ENCODE measurements around the gene GYS2. TPM values are rescaled to one million over a fixed set of nuclear protein-coding genes. Genes with fewer than 3 reads are reported as not detected.

GYS2 gene
- total RNA-seq, 4 donors from 2014 or later, result 0.16 TPM; not detected in 3

GRCh38 chr12:21561158-21561557, 43.5 kb downstream of the GYS2 start:
- Histone ChIP-seq H3K27me3 (no peaks in the 10 kb centered on the region), H3K4me3 (no peak overlapping the region), H3K36me3 (no peaks in the 10 kb centered on the region), H3K9me3 (no peaks in the 10 kb centered on the region), H3K4me1 (no peaks in the 10 kb centered on the region), H3K27ac (no peak overlapping the region)
- no peak for DNase-seq
- intact Hi-C loops (cut with DNase I; ENCODE audit: low total_unique reads), result no loop called here
- TF ChIP-seq EP300 (IDR thresholded peaks at IDR 0.05; ENCODE audit: low read depth), result no peak
- WGBS, 2 donors (ENCODE audit: low coverage in 1 of 2), result 42 to 46% methylated on average over 2 of the region's 2 CpGs
- in situ Hi-C loops (cut with MboI; ENCODE audit: low pct_ligation_motif_present in 1 of 4, low pct_unique_long_range_greater_than_20kb in 1 of 4, low sequenced_read_pairs in 3 of 4), result no loop called here

- no peak for DNase-seq
- intact Hi-C loops (cut with DNase I; ENCODE audit: low total_unique reads) (no loop called here), in situ Hi-C loops (cut with MboI; ENCODE audit: low pct_ligation_motif_present in 1 of 4, low pct_unique_long_range_greater_than_20kb in 1 of 4, low sequenced_read_pairs in 3 of 4) (no loop called here)
- H3K9me3 ChIP-seq, result no peaks in the 10 kb centered on the region
- H3K36me3 ChIP-seq, result no peaks in the 10 kb centered on the region
- TF ChIP-seq CTCF (IDR thresholded peaks at IDR 0.05) (no peak), POLR2AphosphoS5 (IDR thresholded peaks at IDR 0.05) (no peak), POLR2A (IDR thresholded peaks at IDR 0.05) (no peak), EP300 (IDR thresholded peaks at IDR 0.05; ENCODE audit: low read depth) (no peak)
- H3K4me1 ChIP-seq, result no peaks in the 10 kb centered on the region
- no peak overlapping the region for H3K4me3 ChIP-seq
- H3K27me3 ChIP-seq, result no peaks in the 10 kb centered on the region
- no peak overlapping the region for H3K27ac ChIP-seq
- WGBS, 2 donors (ENCODE audit: low coverage in 1 of 2), result 72 to 78% methylated on average over 7 of the region's 7 CpGs
These were observed 44.6 kb downstream of the GYS2 start for GRCh38 chr12:21559855-21560569.

- Histone ChIP-seq H3K4me1 (no peaks in the 10 kb centered on the region), H3K27ac (no peak overlapping the region), H3K27me3 (no peaks in the 10 kb centered on the region), H3K36me3 (no peaks in the 10 kb centered on the region), H3K4me3 (no peak overlapping the region), H3K9me3 (no peaks in the 10 kb centered on the region)
- TF ChIP-seq CTCF (IDR thresholded peaks at IDR 0.05), result no peak
- TF ChIP-seq EP300 (IDR thresholded peaks at IDR 0.05; ENCODE audit: low read depth), result no peak
- no peak for TF ChIP-seq POLR2A (IDR thresholded peaks at IDR 0.05)
- no peak for TF ChIP-seq POLR2AphosphoS5 (IDR thresholded peaks at IDR 0.05)
- in situ Hi-C loops (cut with MboI; ENCODE audit: low pct_ligation_motif_present in 1 of 4, low pct_unique_long_range_greater_than_20kb in 1 of 4, low sequenced_read_pairs in 3 of 4) (no loop called here), intact Hi-C loops (cut with DNase I; ENCODE audit: low total_unique reads) (no loop called here)
- WGBS, 2 donors (ENCODE audit: low coverage in 1 of 2), result 89 to 90% methylated on average over 9 of the region's 9 CpGs
- no peak for DNase-seq
These were observed 46.5 kb downstream of the GYS2 start for GRCh38 chr12:21558100-21558679.

- Histone ChIP-seq H3K4me1 (peaks cover 0 to 4% (median 0%) of the 10 kb centered on the region in 4 donors), H3K9me3 (no peaks in the 10 kb centered on the region), H3K36me3 (no peaks in the 10 kb centered on the region), H3K27ac (no peak overlapping the region), H3K4me3 (no peak overlapping the region), H3K27me3 (no peaks in the 10 kb centered on the region)
- intact Hi-C loops (cut with DNase I; ENCODE audit: low total_unique reads) (no loop called here), in situ Hi-C loops (cut with MboI; ENCODE audit: low pct_ligation_motif_present in 1 of 4, low pct_unique_long_range_greater_than_20kb in 1 of 4, low sequenced_read_pairs in 3 of 4) (no loop called here)
- DNase-seq, result no peak
- no peak for TF ChIP-seq EP300 (IDR thresholded peaks at IDR 0.05; ENCODE audit: low read depth)
- no peak for TF ChIP-seq POLR2A (IDR thresholded peaks at IDR 0.05)
- no peak for TF ChIP-seq POLR2AphosphoS5 (IDR thresholded peaks at IDR 0.05)
- TF ChIP-seq CTCF (IDR thresholded peaks at IDR 0.05), result no peak
These were observed 51.3 kb downstream of the GYS2 start for GRCh38 chr12:21553329-21553675.
